Measurements from ENCODE around the gene PCDH1. TPM values are rescaled to one million over a fixed set of nuclear protein-coding genes. Genes with fewer than 3 reads are reported as not detected.
A peak's percentile ranks its signal among the peaks of the same experiment; 100 is the strongest.

The PCDH1 gene
- total and polyA plus RNA-seq, 2 of the 8 experiments (the other 6 are each of a cell fraction or from before 2014, with no cell fraction given), result 101 to 102 TPM

GRCh38 chr5:141839015-141839513, 39.1 kb downstream of the PCDH1 start:
- Histone ChIP-seq H3K27ac (ENCODE audit: low read depth, low read length) (peak overlapping the region; percentile 95), H3K4me3 (ENCODE audit: extremely low read depth in 1 of 4, insufficient read depth in 2 of 4, low read depth in 3 of 4, low read length in 4 of 4) (peak overlapping the region in 3 of 4 experiments; percentile 24 to 47 (median 32); a peak in 5 of 8 replicates), H4K8ac (ENCODE audit: extremely low read depth, insufficient read depth, low read length) (0 out of 2 replicates have a peak overlapping the region, but pooled peaks have one; percentile 26), H2BK5ac (ENCODE audit: low read depth, low read length) (peak overlapping the region; percentile 94), H3K18ac (ENCODE audit: extremely low read depth, low read length) (peak overlapping the region; percentile 53), H2BK120ac (replicated peaks; ENCODE audit: low read depth, low read length) (peak overlapping the region; percentile 70), H3K36me3 (ENCODE audit: control insufficient read depth in 2 of 4, insufficient read depth in 4 of 4, low read length in 3 of 4) (no peaks in the 10 kb centered on the region), H3K4me1 (replicated peaks in 1 of 4; ENCODE audit: control insufficient read depth in 3 of 4, insufficient read depth in 4 of 4, low read length in 3 of 4) (peaks cover 42 to 75% (median 60%) of the 10 kb centered on the region in 4 experiments), H3K23ac (ENCODE audit: insufficient read length) (no peak overlapping the region), H3K4ac (replicated peaks; ENCODE audit: insufficient read length, low read depth, low read length) (peak overlapping the region; percentile 7), H4K91ac (replicated peaks; ENCODE audit: insufficient read length, low read length) (peak overlapping the region; percentile 99), H3K79me2 (ENCODE audit: control insufficient read depth in 1 of 2, insufficient read depth in 2 of 2, low read length in 2 of 2) (no peaks in the 10 kb centered on the region), H3K14ac (ENCODE audit: insufficient read length) (no peak overlapping the region), H2AFZ (ENCODE audit: low read length) (no peak overlapping the region), H3K79me1 (ENCODE audit: low read depth, low read length) (no peaks in the 10 kb centered on the region; the same call in 1 of the 2 replicates), H3K9ac (replicated peaks in 1 of 4; ENCODE audit: extremely low read depth in 1 of 4, low read depth in 3 of 4, low read length in 3 of 4) (peak overlapping the region in 2 of 4 experiments; percentile 53 to 69; a peak in 2 of 7 replicates), H3K23me2 (ENCODE audit: low read depth, low read length) (no peaks in the 10 kb centered on the region; the same call in 1 of the 2 replicates), H3K9me3 (ENCODE audit: insufficient read depth in 2 of 2, low read depth in 1 of 2, low read length in 1 of 2) (no peaks in the 10 kb centered on the region), H4K5ac (ENCODE audit: insufficient read length, low read depth, low read length) (peak overlapping the region; percentile 94), H2AK5ac (ENCODE audit: low read depth, low read length) (peak overlapping the region; percentile 99), H4K20me1 (replicated peaks in 1 of 2; ENCODE audit: control insufficient read depth in 1 of 2, insufficient read depth in 2 of 2, low read length in 2 of 2) (no peaks in the 10 kb centered on the region), H2BK15ac (ENCODE audit: low read length) (no peak overlapping the region), H3K56ac (replicated peaks; ENCODE audit: insufficient read length, low read depth, low read length) (peak overlapping the region; percentile 49), H2BK12ac (ENCODE audit: low read depth, low read length) (peak overlapping the region; percentile 99), H3K27me3 (replicated peaks in 1 of 4; ENCODE audit: control insufficient read depth in 3 of 4, extremely low read depth in 1 of 4, insufficient read depth in 3 of 4, low read length in 3 of 4) (no peaks in the 10 kb centered on the region), H3K4me2 (ENCODE audit: insufficient read depth in 1 of 2, low read depth in 2 of 2, low read length in 2 of 2) (peak overlapping the region; percentile 58 to 77), H2BK20ac (ENCODE audit: low read length) (0 out of 2 replicates have a peak overlapping the region, but pooled peaks have one; percentile 34)
- 5% methylated on average over 11 of the region's 11 CpGs; no CpG with 5 or more reads in 1 of the 2 experiments for WGBS, 2 experiments (ENCODE audit: extremely low coverage in 1 of 2, insufficient coverage in 1 of 2, insufficient read length in 1 of 2, insufficient replicate concordance in 2 of 2, low coverage in 1 of 2, low lambda C conversion rate in 2 of 2, missing lambda C conversion rate in 1 of 2)
- POLR2A ChIA-PET (ENCODE audit: partially characterized antibody), result interaction anchor here (0.7 to 7.9 kb wide), 20 partner anchors 8 to 840 kb away, joined by 3 to 121 read pairs (median 5); partner anchors contain the start of gene PCDH1
- CTCF ChIA-PET (ENCODE audit: partially characterized antibody), result interaction anchor here (0.8 to 17.3 kb wide), 18 partner anchors 9 to 170 kb away, joined by 3 to 273 read pairs (median 6); partner anchors contain the start of gene PCDH1
- peak; percentile 77 to 80 for DNase-seq (ENCODE audit: low read depth in 1 of 2, low spot score in 2 of 2)
- peak; percentile 99 for FAIRE-seq
- TF ChIP-seq SIRT6 (IDR thresholded peaks at IDR 0.05; ENCODE audit: low read length) (no peak), EP300 (IDR thresholded peaks at IDR 0.05; ENCODE audit: borderline replicate concordance in 1 of 2, low read depth in 2 of 2, low read length in 2 of 2) (peak in 1 of 2 experiments; percentile 12; a peak in 1 of 3 replicates), CEBPB (IDR thresholded peaks at IDR 0.05; ENCODE audit: low read depth, low read length) (no peak), NANOG (IDR thresholded peaks at IDR 0.05; ENCODE audit: insufficient read depth, low read depth, low read length, poor library complexity, severe bottlenecking) (peak; percentile 5), JUND (IDR thresholded peaks at IDR 0.05; ENCODE audit: low read length) (peak; percentile 60), CHD1 (IDR thresholded peaks at IDR 0.05; ENCODE audit: low read depth, low read length) (no peak), RFX5 (IDR thresholded peaks at IDR 0.05; ENCODE audit: borderline replicate concordance, low read depth, low read length) (no peak), SIN3A (conservative IDR thresholded peaks at IDR 0.05 in 1 of 2, IDR thresholded peaks at IDR 0.05 in 1 of 2; ENCODE audit: low read depth in 1 of 2, low read length in 2 of 2) (peak; percentile 58 to 76; a peak in 1 of 4 replicates), CREB1 (IDR thresholded peaks at IDR 0.05) (peak; percentile 77), JUN (IDR thresholded peaks at IDR 0.05; ENCODE audit: low read depth, low read length) (0 out of 2 replicates have a peak, but pooled peaks have one; percentile 21), TBP (IDR thresholded peaks at IDR 0.05; ENCODE audit: low read depth, low read length) (peak; percentile 63; the same call in 1 of the 2 replicates), POLR2AphosphoS5 (IDR thresholded peaks at IDR 0.05; ENCODE audit: low read depth, low read length) (peak; percentile 67), RBBP5 (IDR thresholded peaks at IDR 0.05; ENCODE audit: borderline replicate concordance, low read depth, low read length) (peak; percentile 96)

All from H1 (cell line).